SU-DHL-6 (cell line): ENCODE results near the gene TRIP6.
A peak's percentile ranks its signal among the peaks of the same experiment; 100 is the strongest.

Experiments
- H2AFZ ChIP-seq: fragments of 200-600 bp; sonication (generic); 2 replicates; pipeline ENCODE4 v1.6.1; 2014; ENCODE audit warnings: low read depth, mild to moderate bottlenecking, moderate library complexity, mixed read lengths, antibody characterized with exemption, low read length; ENCODE audit not compliant: severe bottlenecking
- H3F3A ChIP-seq: fragments of 200-600 bp; shearing (Covaris generic); 2 replicates; pipeline ENCODE4 v1.6.0; 2016; ENCODE audit warnings: antibody characterized with exemption, mild to moderate bottlenecking; ENCODE audit not compliant: insufficient read depth
- H3K27ac ChIP-seq: fragments of 200-600 bp; sonication (generic); 2 replicates; pipeline ENCODE4 v1.5.1; 2016; ENCODE audit warnings: low read depth, mild to moderate bottlenecking, low read length, moderate library complexity, mixed read lengths
- H3K27me3 ChIP-seq: fragments of 200-600 bp; sonication (generic), shearing (Covaris generic); 2 replicates; pipeline ENCODE4 v1.6.0; 2014; ENCODE audit warnings: mild to moderate bottlenecking, low read length
- H3K36me3 ChIP-seq: fragments of 200-600 bp; sonication (generic); 2 replicates; pipeline ENCODE4 v1.6.1; 2014; ENCODE audit warnings: mild to moderate bottlenecking, low read length, mixed read lengths
- H3K4me2 ChIP-seq: fragments of 300-600, 200-600 bp; shearing (Covaris generic), sonication (generic); 2 replicates; pipeline ENCODE4 v1.6.0; 2014; ENCODE audit warnings: low read length, low read depth, mild to moderate bottlenecking; ENCODE audit not compliant: poor library complexity, severe bottlenecking
- H3K4me3 ChIP-seq: fragments of 200-600 bp; sonication (generic); 2 replicates; pipeline ENCODE4 v1.5.1; 2014; ENCODE audit warnings: antibody characterized with exemption, low read length, mild to moderate bottlenecking, mixed read lengths; ENCODE audit not compliant: insufficient read depth, poor library complexity, severe bottlenecking
- H3K79me2 ChIP-seq: fragments of 200-600 bp; sonication (generic); 2 replicates; pipeline ENCODE4 v1.6.1; 2014; ENCODE audit warnings: mild to moderate bottlenecking, low read length, moderate library complexity; ENCODE audit not compliant: insufficient read depth
- H3K9ac ChIP-seq: fragments of 200-600 bp; sonication (generic); 2 replicates; pipeline ENCODE4 v1.7.0; 2014; ENCODE audit warnings: mild to moderate bottlenecking, low read length
- H3K9me2 ChIP-seq: fragments of 200-600 bp; sonication (generic); replicated peaks from 2 replicates; pipeline ENCODE4 v1.6.1; 2014; ENCODE audit warnings: low read length; ENCODE audit not compliant: insufficient read depth
- H3K9me3 ChIP-seq: fragments of 200-600 bp; sonication (generic); 2 replicates; pipeline ENCODE4 v1.6.1; 2014; ENCODE audit warnings: low read length, mixed read lengths; ENCODE audit not compliant: insufficient read depth
- H4K20me1 ChIP-seq: fragments of 200-600 bp; sonication (generic); 2 replicates; pipeline ENCODE4 v1.6.1; 2014; ENCODE audit warnings: low read depth, mild to moderate bottlenecking, antibody characterized with exemption, low read length, moderate library complexity, mixed read lengths
- CTCF ChIP-seq: fragments of 200-600 bp; sonication (generic); IDR thresholded peaks from one replicate; pipeline ENCODE4 v1.5.1; 2017; ENCODE audit warnings: antibody characterized with exemption, mild to moderate bottlenecking, low read length, moderate library complexity; ENCODE audit not compliant: insufficient read depth, poor library complexity, severe bottlenecking
- EZH2phosphoT487 ChIP-seq: fragments of 200-600 bp; sonication (generic), shearing (Covaris generic); conservative IDR thresholded peaks from 2 replicates; pipeline ENCODE4 v1.6.1; 2018; ENCODE audit warnings: mild to moderate bottlenecking, antibody characterized with exemption, low read length, moderate library complexity, mixed read lengths

The TRIP6 gene

GRCh38 chr7:100890653-100891567, 23.7 kb downstream of the TRIP6 start:
- Histone ChIP-seq H3K27me3 (no peaks in the 10 kb centered on the region), H3K9ac (peak overlapping the region; percentile 63), H2AFZ (no peak overlapping the region)

DNA sequence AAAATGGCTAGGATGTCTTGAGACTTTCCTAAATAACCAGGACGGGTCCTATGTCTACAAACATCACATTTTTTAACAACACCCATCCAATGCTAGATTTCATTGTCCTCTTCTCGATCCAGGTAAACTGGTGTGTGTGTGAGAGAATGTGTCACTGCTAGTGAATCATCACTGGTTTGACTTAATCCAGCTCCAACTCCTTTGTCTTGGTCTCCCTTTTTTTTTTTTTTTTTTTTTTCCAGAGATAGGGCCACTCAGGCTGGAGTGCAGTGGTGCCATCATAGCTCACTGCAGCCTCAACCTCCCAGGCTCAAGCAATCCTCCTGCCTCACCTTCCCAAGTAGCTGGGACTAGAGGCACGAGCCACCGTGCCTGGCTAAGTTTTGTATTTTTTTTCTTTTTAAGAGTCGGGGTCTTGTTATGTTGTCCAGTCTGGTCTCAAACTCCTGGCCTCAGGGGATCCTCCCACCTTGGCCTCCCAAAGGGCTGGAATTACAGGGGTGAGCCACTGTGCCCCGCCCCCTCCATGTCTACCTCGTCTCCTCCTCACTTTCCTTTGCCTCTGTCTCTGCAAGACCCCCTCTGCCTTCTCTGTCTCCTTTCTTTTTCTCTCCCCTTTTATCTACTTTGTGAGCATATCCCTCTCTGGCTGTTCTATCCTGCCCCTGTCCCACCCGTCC, 24.5 kb downstream of the TRIP6 start:
- H3K4me2 ChIP-seq, result no peak overlapping the region
- no peak for TF ChIP-seq EZH2phosphoT487
- TF ChIP-seq CTCF, result no peak
- no peak overlapping the region for H3K4me3 ChIP-seq
- H3K9me3 ChIP-seq, result no peaks in the 10 kb centered on the region
- peaks cover 23% of the 10 kb centered on the region for H3F3A ChIP-seq
- H3K27ac ChIP-seq, result no peak overlapping the region
- H3K36me3 ChIP-seq, result peaks cover 4% of the 10 kb centered on the region; the same call in 1 of the 2 replicates
- H3K9ac ChIP-seq, result no peak overlapping the region
- no peaks in the 10 kb centered on the region for H3K9me2 ChIP-seq
- H4K20me1 ChIP-seq, result no peaks in the 10 kb centered on the region
- peaks cover 16% of the 10 kb centered on the region for H3K79me2 ChIP-seq
- H2AFZ ChIP-seq, result no peak overlapping the region
- no peaks in the 10 kb centered on the region for H3K27me3 ChIP-seq

More at GRCh38 chr7:100890653-100891567, 23.7 kb downstream of the TRIP6 start:
- Histone ChIP-seq H3K27ac (no peak overlapping the region), H3K4me2 (peak overlapping the region; percentile 93), H3F3A (peaks cover 29% of the 10 kb centered on the region), H3K79me2 (peaks cover 16% of the 10 kb centered on the region), H4K20me1 (no peaks in the 10 kb centered on the region), H3K4me3 (no peak overlapping the region), H3K36me3 (peaks cover 4% of the 10 kb centered on the region; the same call in 1 of the 2 replicates), H3K9me3 (no peaks in the 10 kb centered on the region), H3K9me2 (no peaks in the 10 kb centered on the region)
- TF ChIP-seq EZH2phosphoT487, result no peak

DNA sequence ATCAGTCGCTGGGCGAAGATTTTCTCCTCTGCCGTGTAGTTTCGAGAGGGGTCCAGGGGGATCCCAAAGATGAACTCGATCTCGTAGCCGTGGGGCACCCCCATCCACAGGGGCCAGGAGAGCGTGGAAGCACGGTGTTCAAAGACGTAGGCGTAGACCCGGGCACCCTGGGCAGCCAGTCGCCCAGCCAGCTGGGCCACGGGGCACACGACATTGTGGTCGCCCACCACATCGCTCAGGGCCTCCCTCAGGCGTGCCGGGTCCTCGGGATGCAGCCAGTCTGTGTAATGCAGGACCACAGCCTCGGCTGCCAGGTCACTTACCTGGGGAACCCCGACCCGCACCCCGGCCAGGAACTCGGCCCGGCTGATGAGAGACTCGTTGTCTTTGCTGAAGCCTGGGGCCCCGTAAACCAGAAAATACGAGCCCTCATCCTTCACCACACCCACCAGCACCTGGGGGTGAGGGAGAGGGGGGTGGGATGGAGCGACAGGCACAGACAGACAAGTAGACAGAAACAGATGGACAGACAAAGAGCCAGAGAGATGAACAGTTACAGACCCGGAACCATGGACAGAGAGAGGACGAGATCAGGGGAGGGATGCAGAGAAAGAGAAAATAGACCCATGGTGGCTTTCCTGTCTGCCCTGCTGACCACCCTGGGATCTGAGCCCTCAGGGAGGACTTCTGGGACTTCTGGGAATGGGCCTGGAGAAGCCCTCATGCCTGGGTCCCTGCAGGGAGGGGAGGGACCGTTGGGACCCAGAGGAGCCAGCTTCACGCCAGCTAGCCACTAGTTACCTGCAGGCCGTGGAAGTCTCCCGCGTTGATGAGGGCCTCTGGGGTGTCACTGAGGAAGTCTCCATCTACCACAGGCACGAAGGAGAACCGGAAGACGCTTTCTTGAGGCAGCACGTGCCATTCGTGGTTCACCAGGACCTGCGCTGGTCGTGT, 25.5 kb downstream of the TRIP6 start:
- Histone ChIP-seq H4K20me1 (no peaks in the 10 kb centered on the region), H2AFZ (no peak overlapping the region), H3K36me3 (peaks cover 4% of the 10 kb centered on the region; the same call in 1 of the 2 replicates), H3K79me2 (peaks cover 16% of the 10 kb centered on the region), H3K4me3 (no peak overlapping the region), H3F3A (peaks cover 14% of the 10 kb centered on the region), H3K9me3 (no peaks in the 10 kb centered on the region), H3K4me2 (no peak overlapping the region), H3K9ac (no peak overlapping the region), H3K27ac (no peak overlapping the region), H3K27me3 (no peaks in the 10 kb centered on the region), H3K9me2 (no peaks in the 10 kb centered on the region)
- no peak for TF ChIP-seq EZH2phosphoT487
- TF ChIP-seq CTCF, result no peak
